Measurements from ENCODE around the gene ABTB1.
"Not testable (repeated sequence)": the region's sequence is repeated elsewhere in the genome, so short reads cannot be mapped to it uniquely, and the experiment has no call there.

ABTB1 gene

GRCh38 chr3:127697551-127698240 lies 24.9 kb downstream of the ABTB1 start:
- Histone ChIP-seq H3K36me3 (ENCODE audit: control insufficient read depth, insufficient read depth, low read length) (peaks cover 10% of the 10 kb centered on the region), H3K4me1 (ENCODE audit: control insufficient read depth, insufficient read depth, low read length) (peaks cover 34% of the 10 kb centered on the region), H3K4me3 (ENCODE audit: low read length) (peak overlapping the region; percentile 18), H3K27me3 (ENCODE audit: control insufficient read depth, insufficient read depth, low read length) (no peaks in the 10 kb centered on the region), H3K9ac (ENCODE audit: low read length) (no peak overlapping the region), H3K27ac (ENCODE audit: low read depth, low read length) (peak overlapping the region; percentile 89)

- H3K4me1 ChIP-seq (ENCODE audit: control insufficient read depth, insufficient read depth, low read length) = peaks cover 34% of the 10 kb centered on the region
These were observed 25.5 kb downstream of the ABTB1 start for GRCh38 chr3:127698286-127698685.

DNA sequence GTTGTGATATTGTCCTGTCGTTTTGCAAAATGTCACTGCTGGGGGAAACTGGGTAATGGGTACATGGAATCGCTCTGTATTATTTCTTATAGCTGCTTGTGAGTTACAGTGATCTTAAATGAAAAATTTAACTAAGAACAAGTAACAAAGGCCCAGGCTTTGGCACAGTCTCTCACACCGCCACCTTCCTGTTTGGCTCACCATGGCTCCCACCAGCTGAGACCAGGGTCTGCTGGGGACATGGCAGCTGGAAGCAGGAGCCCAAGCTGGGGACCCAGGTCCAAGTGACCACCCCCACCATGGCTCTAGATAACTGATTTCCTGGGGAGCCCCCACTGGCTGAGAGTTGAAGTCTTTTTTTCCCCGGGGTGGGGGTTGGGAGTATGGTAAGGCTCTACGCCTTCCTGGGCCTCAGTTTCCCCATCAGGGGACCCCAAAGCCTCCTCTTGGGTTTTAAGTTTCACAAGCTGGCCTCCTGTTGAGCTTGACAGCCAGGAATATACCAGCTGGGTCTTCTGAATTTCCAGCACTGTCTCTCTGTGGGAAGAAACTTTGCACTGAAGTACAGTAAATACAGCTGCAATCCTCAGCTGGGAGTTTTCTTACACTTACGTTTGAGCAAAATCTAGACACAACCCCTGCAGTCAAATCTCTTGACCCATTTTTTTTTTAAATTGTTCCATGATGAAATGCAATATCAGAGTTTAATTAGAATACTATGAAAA lies 26.1 kb downstream of the ABTB1 start:
- Histone ChIP-seq H3K27ac (ENCODE audit: low read depth, low read length) (peak overlapping the region; percentile 89), H3K27me3 (ENCODE audit: control insufficient read depth, insufficient read depth, low read length) (no peaks in the 10 kb centered on the region), H3K4me3 (ENCODE audit: low read length) (no peak overlapping the region), H3K36me3 (ENCODE audit: control insufficient read depth, insufficient read depth, low read length) (peaks cover 4% of the 10 kb centered on the region), H3K4me1 (ENCODE audit: control insufficient read depth, insufficient read depth, low read length) (peaks cover 34% of the 10 kb centered on the region), H3K9ac (ENCODE audit: low read length) (no peak overlapping the region)

More at GRCh38 chr3:127698286-127698685, 25.5 kb downstream of the ABTB1 start:
- H3K27me3 ChIP-seq (ENCODE audit: control insufficient read depth, insufficient read depth, low read length) = no peaks in the 10 kb centered on the region
- peaks cover 8% of the 10 kb centered on the region for H3K36me3 ChIP-seq (ENCODE audit: control insufficient read depth, insufficient read depth, low read length)
- peak overlapping the region; percentile 89 for H3K27ac ChIP-seq (ENCODE audit: low read depth, low read length)
- H3K9ac ChIP-seq (ENCODE audit: low read length) = no peak overlapping the region
- H3K4me3 ChIP-seq (ENCODE audit: low read length) = no peak overlapping the region

- H3K36me3 ChIP-seq (ENCODE audit: control insufficient read depth, insufficient read depth, low read length) = peaks cover 4% of the 10 kb centered on the region
- no peak overlapping the region for H3K4me3 ChIP-seq (ENCODE audit: low read length)
- peaks cover 34% of the 10 kb centered on the region for H3K4me1 ChIP-seq (ENCODE audit: control insufficient read depth, insufficient read depth, low read length)
- no peaks in the 10 kb centered on the region for H3K27me3 ChIP-seq (ENCODE audit: control insufficient read depth, insufficient read depth, low read length)
- H3K27ac ChIP-seq (ENCODE audit: low read depth, low read length) = peak overlapping the region; percentile 35
- no peak overlapping the region for H3K9ac ChIP-seq (ENCODE audit: low read length)
These were observed 26.9 kb downstream of the ABTB1 start for GRCh38 chr3:127699416-127700300.

DNA sequence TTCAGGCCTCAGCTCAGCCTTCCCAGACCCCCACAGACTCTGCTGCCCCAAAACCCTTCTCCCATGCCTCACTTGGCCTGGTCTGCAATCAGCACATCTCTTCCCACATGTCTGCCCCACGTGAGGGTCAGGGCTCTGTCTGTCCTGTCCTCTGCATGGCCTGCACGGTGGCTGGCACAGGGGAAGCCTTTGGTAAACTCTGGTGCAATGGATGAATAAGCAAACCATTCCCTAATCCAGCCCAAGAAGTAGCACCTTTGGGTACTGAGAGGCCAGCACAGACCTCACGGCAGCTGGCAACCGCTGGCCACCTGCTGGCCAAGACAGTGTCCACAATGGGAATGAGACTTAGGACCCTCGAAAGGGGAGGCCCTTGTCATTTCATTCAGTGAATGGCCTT lies 27.7 kb downstream of the ABTB1 start:
- Histone ChIP-seq H3K4me1 (ENCODE audit: control insufficient read depth, insufficient read depth, low read length) (peaks cover 34% of the 10 kb centered on the region), H3K36me3 (ENCODE audit: control insufficient read depth, insufficient read depth, low read length) (peaks cover 4% of the 10 kb centered on the region), H3K27ac (ENCODE audit: low read depth, low read length) (no peak overlapping the region), H3K27me3 (ENCODE audit: control insufficient read depth, insufficient read depth, low read length) (no peaks in the 10 kb centered on the region), H3K9ac (ENCODE audit: low read length) (no peak overlapping the region), H3K4me3 (ENCODE audit: low read length) (no peak overlapping the region)

- no peak overlapping the region for H3K9ac ChIP-seq (ENCODE audit: low read length)
- no peak overlapping the region for H3K27ac ChIP-seq (ENCODE audit: low read depth, low read length)
- no peak overlapping the region for H3K4me3 ChIP-seq (ENCODE audit: low read length)
- H3K36me3 ChIP-seq (ENCODE audit: control insufficient read depth, insufficient read depth, low read length) = peaks cover 4% of the 10 kb centered on the region
- peaks cover 33% of the 10 kb centered on the region for H3K4me1 ChIP-seq (ENCODE audit: control insufficient read depth, insufficient read depth, low read length)
- no peaks in the 10 kb centered on the region for H3K27me3 ChIP-seq (ENCODE audit: control insufficient read depth, insufficient read depth, low read length)
These were observed 28.6 kb downstream of the ABTB1 start for GRCh38 chr3:127701280-127701911.

- Histone ChIP-seq H3K4me1 (ENCODE audit: control insufficient read depth, insufficient read depth, low read length) (peaks cover 29% of the 10 kb centered on the region), H3K9ac (ENCODE audit: low read length) (no peak overlapping the region), H3K36me3 (ENCODE audit: control insufficient read depth, insufficient read depth, low read length) (peaks cover 4% of the 10 kb centered on the region), H3K4me3 (ENCODE audit: low read length) (no peak overlapping the region), H3K27me3 (ENCODE audit: control insufficient read depth, insufficient read depth, low read length) (no peaks in the 10 kb centered on the region), H3K27ac (ENCODE audit: low read depth, low read length) (no peak overlapping the region)
These were observed 29.4 kb downstream of the ABTB1 start for GRCh38 chr3:127702151-127702578.

- H3K27ac ChIP-seq (ENCODE audit: low read depth, low read length); H3K4me3 ChIP-seq (ENCODE audit: low read length): not testable (repeated sequence)
- H3K4me1 ChIP-seq (ENCODE audit: control insufficient read depth, insufficient read depth, low read length) = peaks cover 28% of the 10 kb centered on the region
These were observed 32.1 kb downstream of the ABTB1 start for GRCh38 chr3:127704840-127705239.

DNA sequence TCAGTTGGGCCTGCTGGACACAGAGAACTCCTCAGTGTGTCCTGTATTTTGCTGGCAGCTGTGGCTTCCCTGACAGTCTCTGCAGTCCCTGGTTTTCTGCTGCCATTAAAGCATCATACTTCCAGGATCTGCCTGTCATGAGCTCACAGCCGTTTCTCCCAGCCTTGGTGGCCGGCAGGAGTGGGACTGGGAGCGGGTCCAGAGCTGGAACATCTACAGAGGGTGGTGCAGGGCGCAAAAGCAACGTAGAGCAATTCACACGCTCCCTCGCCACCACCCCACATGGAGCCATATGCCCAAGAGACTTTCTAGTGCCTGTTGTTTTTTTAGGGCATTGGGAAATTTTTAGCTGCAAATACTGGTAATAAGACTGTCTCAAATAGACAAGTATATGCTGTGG lies 33.6 kb downstream of the ABTB1 start:
- Histone ChIP-seq H3K27ac (ENCODE audit: low read depth, low read length) (peak overlapping the region; percentile 51), H3K4me3 (ENCODE audit: low read length) (no peak overlapping the region), H3K27me3 (ENCODE audit: control insufficient read depth, insufficient read depth, low read length) (no peaks in the 10 kb centered on the region), H3K4me1 (ENCODE audit: control insufficient read depth, insufficient read depth, low read length) (peaks cover 36% of the 10 kb centered on the region), H3K9ac (ENCODE audit: low read length) (no peak overlapping the region), H3K36me3 (ENCODE audit: control insufficient read depth, insufficient read depth, low read length) (peaks cover 4% of the 10 kb centered on the region)

More at GRCh38 chr3:127704840-127705239, 32.1 kb downstream of the ABTB1 start:
- not testable (repeated sequence) for H3K36me3 ChIP-seq (ENCODE audit: control insufficient read depth, insufficient read depth, low read length); H3K27me3 ChIP-seq (ENCODE audit: control insufficient read depth, insufficient read depth, low read length); H3K9ac ChIP-seq (ENCODE audit: low read length)

DNA sequence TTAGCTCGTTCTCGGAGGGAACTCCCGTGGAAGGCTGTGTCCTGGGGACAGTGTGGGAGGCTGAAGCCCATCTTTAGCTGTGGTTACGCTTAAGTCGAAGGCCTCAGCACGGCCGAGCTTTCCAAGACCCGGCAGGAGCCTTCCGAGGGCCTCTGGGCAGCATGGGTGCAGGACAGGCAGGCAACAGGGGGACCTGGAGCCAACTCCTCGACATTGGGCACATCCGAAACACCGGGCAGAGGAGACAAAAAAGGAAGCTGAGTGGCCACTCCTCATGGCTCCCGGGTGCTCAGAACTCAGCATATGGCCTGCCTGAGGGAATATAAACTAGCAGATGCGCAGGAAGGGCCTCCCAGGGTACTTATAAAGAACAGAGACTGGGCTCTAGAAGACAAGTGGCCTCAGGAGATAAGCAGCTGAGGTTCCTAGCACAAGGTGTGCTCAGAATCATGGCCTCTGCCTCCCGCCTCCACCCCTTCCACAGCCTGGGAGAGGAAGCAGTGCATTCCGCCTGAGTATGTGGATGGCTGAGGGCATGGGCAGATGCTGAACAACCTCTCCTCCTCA lies 34.1 kb downstream of the ABTB1 start:
- peaks cover 4% of the 10 kb centered on the region for H3K36me3 ChIP-seq (ENCODE audit: control insufficient read depth, insufficient read depth, low read length)
- peak overlapping the region; percentile 51 for H3K27ac ChIP-seq (ENCODE audit: low read depth, low read length)
- no peak overlapping the region for H3K9ac ChIP-seq (ENCODE audit: low read length)
- peaks cover 36% of the 10 kb centered on the region for H3K4me1 ChIP-seq (ENCODE audit: control insufficient read depth, insufficient read depth, low read length)
- H3K4me3 ChIP-seq (ENCODE audit: low read length) = no peak overlapping the region
- no peaks in the 10 kb centered on the region for H3K27me3 ChIP-seq (ENCODE audit: control insufficient read depth, insufficient read depth, low read length)

DNA sequence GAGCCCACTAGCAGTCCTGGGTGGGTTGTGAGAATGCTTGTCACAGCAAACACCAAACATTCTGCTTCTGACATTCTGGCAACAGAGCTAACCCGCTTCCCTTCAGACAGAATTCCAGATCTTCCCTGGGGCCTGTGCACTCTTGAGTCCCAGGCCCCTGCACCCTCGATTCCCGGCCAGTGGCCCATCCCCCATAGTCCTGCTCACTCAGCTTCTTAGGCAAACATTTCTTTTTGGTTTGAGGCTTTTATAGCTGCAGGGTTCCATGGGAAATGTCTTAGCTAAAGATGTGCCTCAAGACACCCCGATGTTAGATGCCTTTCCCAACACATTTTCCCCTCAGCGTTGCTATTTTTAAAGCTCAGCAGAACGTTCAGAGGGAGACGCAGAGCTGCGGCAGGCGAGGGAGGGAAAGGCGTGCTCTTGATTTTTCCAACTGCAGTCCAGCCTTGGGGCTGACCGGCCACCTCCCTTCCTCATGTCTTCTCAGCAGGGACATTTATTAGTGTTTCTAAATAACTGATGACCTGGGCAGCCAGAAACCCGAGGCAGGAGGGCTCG lies 35.2 kb downstream of the ABTB1 start:
- no peaks in the 10 kb centered on the region for H3K27me3 ChIP-seq (ENCODE audit: control insufficient read depth, insufficient read depth, low read length)
- H3K4me1 ChIP-seq (ENCODE audit: control insufficient read depth, insufficient read depth, low read length) = peaks cover 32% of the 10 kb centered on the region
- H3K36me3 ChIP-seq (ENCODE audit: control insufficient read depth, insufficient read depth, low read length) = peaks cover 4% of the 10 kb centered on the region
- H3K4me3 ChIP-seq (ENCODE audit: low read length) = no peak overlapping the region
- H3K27ac ChIP-seq (ENCODE audit: low read depth, low read length) = peak overlapping the region; percentile 51
- no peak overlapping the region for H3K9ac ChIP-seq (ENCODE audit: low read length)
